Lower leg skin (tissue), 3 donors: ENCODE measurements around the gene PNPLA6.

Experiments used
- POLR2A ChIP-seq, 2 donors: fragments of 450-650 bp; IDR thresholded peaks; one replicate each; pipeline ENCODE4 v1.6.1; 2016 to 2017; ENCODE audit warnings: antibody characterized with exemption in 2 of 2, mild to moderate bottlenecking in 1 of 2, moderate library complexity in 1 of 2
- TF ChIP-seq, protein P1 (sequence below), 3 donors: fragments of 450-650 bp; IDR thresholded peaks; one replicate each; pipeline ENCODE4 v1.5.1; 2016; ENCODE audit warnings: antibody characterized with exemption in 3 of 3, mild to moderate bottlenecking in 3 of 3, moderate library complexity in 2 of 3

DNA sequence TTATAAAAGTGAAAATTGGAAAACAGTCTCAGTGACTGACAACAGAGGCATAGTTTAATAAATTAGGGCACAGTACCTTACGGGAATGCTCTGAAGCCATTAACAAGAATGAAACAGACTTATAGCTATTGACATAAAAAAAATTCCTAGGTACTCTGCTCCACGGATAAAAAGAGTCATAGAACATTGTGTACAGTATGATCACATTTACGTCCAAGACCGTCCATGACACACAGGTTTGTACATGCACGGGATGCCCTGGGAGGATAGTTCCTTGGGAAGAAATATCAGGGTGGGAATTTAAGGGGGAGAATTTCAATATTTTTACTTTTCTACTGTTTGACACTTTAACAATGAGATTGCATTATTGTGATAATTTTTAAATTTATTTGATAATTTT, 35.2 kb downstream of the PNPLA6 start:
- TF ChIP-seq, protein P1, sequence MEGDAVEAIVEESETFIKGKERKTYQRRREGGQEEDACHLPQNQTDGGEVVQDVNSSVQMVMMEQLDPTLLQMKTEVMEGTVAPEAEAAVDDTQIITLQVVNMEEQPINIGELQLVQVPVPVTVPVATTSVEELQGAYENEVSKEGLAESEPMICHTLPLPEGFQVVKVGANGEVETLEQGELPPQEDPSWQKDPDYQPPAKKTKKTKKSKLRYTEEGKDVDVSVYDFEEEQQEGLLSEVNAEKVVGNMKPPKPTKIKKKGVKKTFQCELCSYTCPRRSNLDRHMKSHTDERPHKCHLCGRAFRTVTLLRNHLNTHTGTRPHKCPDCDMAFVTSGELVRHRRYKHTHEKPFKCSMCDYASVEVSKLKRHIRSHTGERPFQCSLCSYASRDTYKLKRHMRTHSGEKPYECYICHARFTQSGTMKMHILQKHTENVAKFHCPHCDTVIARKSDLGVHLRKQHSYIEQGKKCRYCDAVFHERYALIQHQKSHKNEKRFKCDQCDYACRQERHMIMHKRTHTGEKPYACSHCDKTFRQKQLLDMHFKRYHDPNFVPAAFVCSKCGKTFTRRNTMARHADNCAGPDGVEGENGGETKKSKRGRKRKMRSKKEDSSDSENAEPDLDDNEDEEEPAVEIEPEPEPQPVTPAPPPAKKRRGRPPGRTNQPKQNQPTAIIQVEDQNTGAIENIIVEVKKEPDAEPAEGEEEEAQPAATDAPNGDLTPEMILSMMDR (IDR thresholded peaks at IDR 0.05), result no peak
- TF ChIP-seq POLR2A (IDR thresholded peaks at IDR 0.05), result no peak
